LHCN-M2 (cell line): ENCODE data around the gene HOXA13. TPM values are rescaled to one million over a fixed set of nuclear protein-coding genes. Genes with fewer than 3 reads are reported as not detected.

ENCODE experiments used
- DNase-seq: peaks from one replicate; pipeline ENCODE4 v3.0.0-alpha.2; 2012; ENCODE audit warnings: low read depth
- total RNA-seq: library from RNA; depleted of rRNA; stranded (reverse); fragments of >200 nt; gene quantifications from 2 replicates; pipeline ENCODE4 v1.2.3, GENCODE V29; 2014; rRNA removed

Gene HOXA13
- total RNA-seq, 1 experiment from 2014 or later = 0.11 TPM

DNA sequence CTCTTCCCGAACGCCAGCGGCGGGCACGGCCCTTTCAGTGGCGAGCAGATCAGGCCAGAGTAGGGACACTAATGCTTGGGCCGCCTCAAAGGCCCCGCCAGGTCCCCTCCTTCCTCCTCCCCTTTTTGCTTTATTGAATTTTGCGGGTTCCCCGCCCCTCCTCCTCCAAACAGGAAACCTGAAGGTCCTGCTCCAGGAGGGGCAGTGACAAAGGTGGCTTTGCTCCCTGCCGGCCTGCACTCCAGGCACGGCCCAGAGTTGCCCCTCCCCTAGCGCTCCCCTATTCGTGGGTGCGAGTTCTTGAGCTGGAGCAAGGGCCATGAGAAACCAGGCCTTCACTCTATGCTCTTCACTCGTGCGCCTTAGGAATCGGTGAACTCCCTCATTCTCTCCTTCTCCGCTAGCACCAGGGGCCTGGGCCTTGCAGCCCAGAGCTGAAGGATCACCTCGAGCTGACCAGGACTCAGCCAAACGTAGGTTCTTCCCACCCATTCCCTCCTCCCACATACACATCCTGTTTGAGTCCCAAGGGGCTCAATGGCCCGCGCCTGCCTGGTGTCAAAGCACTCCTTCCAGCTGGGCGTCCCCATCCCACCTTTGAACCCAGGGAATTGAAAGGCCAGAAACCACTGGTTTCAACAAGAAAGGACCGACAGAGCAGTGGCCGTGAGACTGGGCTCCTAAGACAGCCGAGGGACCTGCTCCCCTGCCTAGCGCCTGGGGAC, 51.7 kb downstream of the HOXA13 start:
- no peak for DNase-seq

DNA sequence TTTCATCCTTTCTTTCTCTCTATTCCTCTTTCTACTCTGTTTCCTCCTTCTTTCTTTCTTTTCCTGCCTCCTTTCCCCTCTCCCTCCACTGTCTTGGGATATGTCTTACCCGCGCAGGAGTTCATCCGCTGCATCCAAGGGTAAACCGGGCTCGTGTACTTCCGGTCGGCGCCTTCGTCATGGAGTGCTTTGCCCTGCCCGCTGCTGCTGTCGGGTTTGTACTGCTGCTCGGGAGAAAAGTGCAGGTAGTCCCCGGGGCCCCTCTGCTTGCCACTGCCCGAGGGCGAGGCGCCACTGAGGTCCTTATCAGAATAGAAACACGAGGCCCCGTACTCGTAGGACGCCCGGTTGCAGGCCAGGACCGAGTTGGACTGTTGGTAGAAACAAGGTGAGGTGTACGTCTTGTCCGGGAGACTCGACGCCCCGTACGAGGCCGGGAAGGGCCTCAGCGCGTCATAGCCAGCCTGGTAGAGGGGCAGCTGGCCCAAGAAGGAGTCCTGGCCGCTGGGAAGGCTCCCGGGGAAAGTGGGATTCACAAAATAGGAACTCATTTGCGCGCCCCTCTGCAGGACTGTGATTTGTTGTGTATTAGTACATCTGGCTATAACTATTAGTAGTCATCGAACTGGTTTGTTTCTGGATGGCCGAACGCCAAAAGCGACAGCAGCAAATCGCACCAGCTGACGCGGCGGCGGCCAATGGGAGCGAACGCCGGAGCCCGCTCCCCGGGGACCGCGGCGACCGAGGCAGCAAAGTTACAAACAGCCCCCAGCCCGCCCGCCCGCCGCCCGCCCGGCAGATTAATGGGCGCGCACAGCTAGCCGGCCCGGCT, 52.5 kb downstream of the HOXA13 start, which contains the start of gene HOXA6:
Gene HOXA6 (minus strand): TSS at position 576 of the 832 bp plus-strand sequence. CDS start 25 bp downstream, at position 551.
- DNase-seq = no peak

DNA sequence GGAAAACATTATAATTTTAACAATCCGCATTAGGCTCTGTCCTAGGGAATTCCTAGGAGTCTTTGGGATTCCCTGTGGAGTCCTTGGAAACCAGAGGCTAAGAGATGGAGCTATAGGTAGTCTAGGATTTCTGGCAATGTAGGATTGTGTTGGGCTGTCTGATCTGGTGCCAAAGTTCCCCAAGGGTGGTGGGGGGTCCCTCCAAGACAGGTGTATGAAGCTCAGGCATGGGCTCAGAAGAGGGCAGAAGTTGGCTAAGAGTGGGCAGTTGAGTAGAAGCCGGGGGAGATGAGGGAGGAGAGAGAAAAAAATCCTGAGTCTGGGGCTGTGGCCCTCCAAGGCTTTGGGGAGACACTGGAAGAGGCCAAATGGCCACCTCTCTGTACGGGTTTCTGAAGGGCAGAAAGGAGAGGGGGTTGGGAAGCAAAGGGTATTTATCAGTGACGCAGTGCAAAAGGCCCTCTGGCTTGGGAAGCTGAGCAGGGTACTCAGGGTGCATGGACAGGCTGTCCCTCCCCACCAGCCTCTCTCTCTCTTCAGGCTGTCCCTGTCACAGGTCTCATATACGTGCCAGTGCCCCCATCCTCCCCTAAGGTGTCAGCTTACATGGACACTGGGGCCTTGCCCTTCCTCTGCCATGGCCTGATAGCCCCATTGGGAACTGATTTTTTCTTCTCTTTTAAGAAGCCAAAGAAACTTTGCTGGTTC, 53.2 kb downstream of the HOXA13 start:
- no peak for DNase-seq

DNA sequence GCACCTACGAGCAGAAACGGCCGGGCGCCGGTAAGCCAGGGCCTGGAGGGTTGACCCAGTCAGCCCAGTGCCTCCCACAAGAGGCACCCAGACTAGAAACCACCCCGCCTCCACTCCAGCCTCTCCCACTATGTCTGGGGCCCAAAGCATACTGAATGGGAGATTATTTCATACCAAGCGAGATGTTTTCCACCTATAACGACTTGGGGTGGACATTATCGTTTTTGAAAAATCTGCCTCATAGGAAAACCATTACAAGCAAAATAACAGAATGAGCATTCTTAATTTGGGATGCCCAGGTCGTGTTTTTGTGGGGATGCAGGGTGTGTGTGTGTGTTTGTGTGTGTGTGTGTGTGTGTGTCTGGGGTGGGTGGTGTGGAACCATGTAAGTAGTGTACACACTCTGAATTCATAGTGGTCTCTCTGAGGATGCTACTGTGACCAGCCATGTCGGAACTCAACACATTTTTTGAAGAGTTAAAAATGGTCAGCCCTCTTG, 53.9 kb downstream of the HOXA13 start:
- DNase-seq = no peak

DNA sequence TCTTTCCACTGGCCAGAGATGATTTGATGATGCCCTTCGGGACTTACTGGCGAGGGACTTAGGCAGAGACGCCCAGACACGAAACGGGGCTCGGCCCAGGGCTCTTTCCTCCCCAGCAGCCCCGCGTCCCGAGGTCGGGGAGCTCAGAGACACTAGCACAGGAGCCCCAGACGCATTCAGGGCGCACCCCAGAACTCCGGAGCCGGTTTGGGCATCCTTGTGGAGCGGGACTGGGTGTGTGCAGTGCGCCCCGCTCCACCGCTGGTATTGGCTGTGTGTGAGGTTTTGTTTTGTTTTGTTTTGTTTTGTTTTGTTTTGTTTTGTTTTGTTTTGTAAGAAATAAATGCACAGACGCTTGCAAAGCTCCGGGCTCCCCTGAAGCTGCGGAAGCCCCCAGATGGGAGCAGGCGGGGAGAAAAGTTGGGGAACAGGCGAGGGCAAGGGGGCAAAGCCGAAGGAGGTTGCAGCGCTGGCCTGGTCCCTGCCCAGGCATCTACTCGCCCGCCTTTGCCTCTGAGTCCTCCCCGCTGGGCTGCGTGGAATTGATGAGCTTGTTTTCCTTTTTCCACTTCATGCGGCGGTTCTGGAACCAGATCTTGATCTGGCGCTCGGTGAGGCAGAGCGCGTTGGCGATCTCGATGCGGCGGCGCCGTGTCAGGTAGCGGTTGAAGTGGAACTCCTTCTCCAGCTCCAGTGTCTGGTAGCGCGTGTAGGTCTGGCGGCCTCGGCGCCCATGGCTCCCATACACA, 54.6 kb downstream of the HOXA13 start:
- DNase-seq = no peak

DNA sequence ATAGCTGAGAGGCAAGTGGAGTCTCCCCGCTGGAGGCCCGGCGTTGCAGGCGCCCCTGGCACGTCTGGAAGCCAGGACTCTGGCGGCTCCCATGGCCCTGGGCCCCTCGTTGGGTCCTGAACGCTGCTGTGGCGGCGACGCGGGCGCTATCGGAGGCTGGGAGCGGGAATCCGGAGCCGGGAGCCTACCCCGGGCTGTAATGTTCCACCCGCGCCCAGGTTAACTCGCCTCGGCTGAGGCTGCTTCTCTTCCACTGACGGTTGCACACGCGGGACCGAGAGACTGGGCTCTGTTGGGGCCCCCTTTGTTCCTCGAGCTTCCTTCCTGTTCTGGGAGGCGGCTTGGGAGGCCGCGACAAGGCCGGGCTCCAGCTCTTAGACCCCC, 55.1 kb downstream of the HOXA13 start:
- DNase-seq = no peak

Other genes with a start within 250 kb of the HOXA13 start
- gene HOXA1, start 104.1 kb downstream of the HOXA13 start, total RNA-seq = 3.7 and 5.9 TPM in 2 replicates
- 0.46 and 0.51 TPM in 2 replicates for gene HOXA2, start 97.4 kb downstream of the HOXA13 start, total RNA-seq
- gene HOXA4, start 69.3 kb downstream of the HOXA13 start, total RNA-seq = 7.5 and 8.9 TPM in 2 replicates
- gene HOXA5, start 56.4 kb downstream of the HOXA13 start, total RNA-seq = 8.6 and 9.4 TPM in 2 replicates
- gene HOXA6, start 52.3 kb downstream of the HOXA13 start, total RNA-seq = 1.6 and 2.1 TPM in 2 replicates
- 4.6 and 4.7 TPM in 2 replicates for gene HOXA3, start 47.5 kb downstream of the HOXA13 start, total RNA-seq
- 4.5 and 8.3 TPM in 2 replicates for gene HOXA7, start 43.4 kb downstream of the HOXA13 start, total RNA-seq
- 8.7 TPM in 2 replicates for gene HOXA9, start 34.6 kb downstream of the HOXA13 start, total RNA-seq
- 12.8 and 13.2 TPM in 2 replicates for gene HOXA10, start 25.8 kb downstream of the HOXA13 start, total RNA-seq
- 3.9 and 4.0 TPM in 2 replicates for gene HOXA11, start 14.9 kb downstream of the HOXA13 start, total RNA-seq
- not detected in 2 replicates for gene EVX1, start 42.7 kb upstream of the HOXA13 start, total RNA-seq